Suprapubic skin (tissue), 4 donors: ENCODE results near the gene DENND1C. TPM values are rescaled to one million over a fixed set of nuclear protein-coding genes. Genes with fewer than 3 reads are reported as not detected.

Experiments
- DNase-seq, 2 donors: peaks; one replicate each; pipeline ENCODE4 v3.0.0-alpha.2; 2019; ENCODE audit warnings: low spot score in 2 of 2
- H3K27ac ChIP-seq: fragments of 200-600 bp; sonication (generic); one replicate; pipeline ENCODE4 v1.5.1; 2019
- H3K27me3 ChIP-seq: fragments of 200-600 bp; sonication (generic); one replicate; pipeline ENCODE4 v1.5.1; 2019
- H3K36me3 ChIP-seq: fragments of 200-600 bp; sonication (generic); one replicate; pipeline ENCODE4 v1.5.1; 2019
- H3K4me1 ChIP-seq: fragments of 200-600 bp; sonication (generic); one replicate; pipeline ENCODE4 v1.5.1; 2019
- H3K4me3 ChIP-seq: fragments of 200-600 bp; sonication (generic); one replicate; pipeline ENCODE4 v1.5.1; 2019; ENCODE audit warnings: mild to moderate bottlenecking
- H3K9me3 ChIP-seq: fragments of 200-600 bp; sonication (generic); one replicate; pipeline ENCODE4 v1.5.1; 2019
- CTCF ChIP-seq, 2 donors: fragments of 200-600 bp in 1 of 2; fragments of 450-650 bp in 1 of 2; sonication (generic) in 1 of 2; IDR thresholded peaks; one replicate each; pipeline ENCODE4 v1.5.1; 2016 to 2019; ENCODE audit warnings: antibody characterized with exemption in 2 of 2, mild to moderate bottlenecking in 1 of 2, moderate library complexity in 1 of 2
- EP300 ChIP-seq: sonication (generic); formaldehyde crosslinking; IDR thresholded peaks from one replicate; pipeline ENCODE4 v1.6.1; 2017; ENCODE audit warnings: antibody characterized with exemption
- POLR2A ChIP-seq, 2 donors: fragments of 450-650 bp; IDR thresholded peaks; one replicate each; pipeline ENCODE4 v1.6.1; 2017; ENCODE audit warnings: antibody characterized with exemption in 2 of 2, mild to moderate bottlenecking in 2 of 2, moderate library complexity in 2 of 2
- POLR2AphosphoS5 ChIP-seq, 3 donors: sonication (generic); formaldehyde crosslinking; IDR thresholded peaks; one replicate each; pipeline ENCODE4 v1.6.1; 2017; ENCODE audit warnings: antibody characterized with exemption in 3 of 3
- WGBS: methylation state at CpG from one replicate; pipeline ENCODE4 v1.1.5; 2018; 5-methylcytosine and 5-hydroxymethylcytosine counted together
- total RNA-seq, 4 donors: library from RNA; depleted of rRNA; stranded (reverse); fragments of >200 nt; gene quantifications; one replicate each; pipeline ENCODE4 v1.1.0, GENCODE V29; 2016

Gene DENND1C
- total RNA-seq, 4 donors from 2014 or later, result 0.23 to 3.7 (median 1.5) TPM

GRCh38 chr19:6518145-6518911 is 36.7 kb upstream of the DENND1C start:
- no peaks in the 10 kb centered on the region for H3K27me3 ChIP-seq
- no peak overlapping the region for H3K4me3 ChIP-seq
- no peak for DNase-seq
- TF ChIP-seq EP300 (no peak), POLR2A (IDR thresholded peaks at IDR 0.05) (no peak), POLR2AphosphoS5 (IDR thresholded peaks at IDR 0.05) (no peak), CTCF (IDR thresholded peaks at IDR 0.05) (no peak)
- 41% methylated on average over 14 of the region's 14 CpGs for WGBS
- no peaks in the 10 kb centered on the region for H3K9me3 ChIP-seq
- no peaks in the 10 kb centered on the region for H3K36me3 ChIP-seq
- H3K27ac ChIP-seq, result no peak overlapping the region
- H3K4me1 ChIP-seq, result peaks cover 23% of the 10 kb centered on the region

- H3K36me3 ChIP-seq, result no peaks in the 10 kb centered on the region
- no peaks in the 10 kb centered on the region for H3K9me3 ChIP-seq
- H3K27ac ChIP-seq, result peak overlapping the region; percentile 45
- H3K4me3 ChIP-seq, result peak overlapping the region; percentile 63
- H3K27me3 ChIP-seq, result no peaks in the 10 kb centered on the region
- peak; percentile 93 to 94 for DNase-seq
- H3K4me1 ChIP-seq, result peaks cover 23% of the 10 kb centered on the region
- TF ChIP-seq CTCF (IDR thresholded peaks at IDR 0.05) (peak; percentile 94 to 96), POLR2AphosphoS5 (IDR thresholded peaks at IDR 0.05) (no peak)
- under 1% methylated on average over 38 of the region's 38 CpGs for WGBS
Observed at GRCh38 chr19:6516659-6517291, 35.2 kb upstream of the DENND1C start.

DNA sequence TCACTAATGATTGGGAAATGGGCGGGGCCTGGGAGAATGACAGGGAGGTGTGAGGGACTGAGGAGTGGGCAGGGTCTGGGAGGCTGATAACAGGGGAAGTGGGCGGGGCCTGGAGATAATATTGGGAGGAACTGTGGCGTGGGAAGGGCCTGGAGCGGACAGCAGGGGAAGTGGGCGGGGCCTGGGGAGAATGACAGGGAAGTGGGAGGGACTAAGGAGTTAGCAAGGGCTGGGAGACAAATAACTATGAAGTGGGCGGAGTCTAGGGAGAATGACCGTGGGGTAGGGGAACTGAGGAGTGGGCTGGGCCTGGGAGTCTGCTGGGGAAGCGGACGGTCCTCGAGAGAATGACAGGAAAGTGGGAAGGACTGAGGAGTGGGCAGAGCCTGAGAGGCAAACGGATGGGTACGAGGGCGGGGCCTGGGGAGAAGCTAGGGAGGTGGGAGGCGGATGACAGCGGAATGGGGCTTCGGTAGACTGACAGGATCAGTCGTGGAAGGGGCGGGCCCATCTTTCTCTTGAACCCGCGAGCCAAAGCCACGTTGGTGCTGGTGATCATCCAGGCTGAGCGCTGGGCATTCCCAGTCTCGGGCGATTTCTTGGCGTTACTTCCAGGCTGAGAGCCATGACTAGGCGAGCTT is 34.6 kb upstream of the DENND1C start:
- no peaks in the 10 kb centered on the region for H3K9me3 ChIP-seq
- TF ChIP-seq POLR2AphosphoS5 (IDR thresholded peaks at IDR 0.05) (no peak), EP300 (no peak), POLR2A (IDR thresholded peaks at IDR 0.05) (no peak), CTCF (IDR thresholded peaks at IDR 0.05) (no peak)
- peak; percentile 96 for DNase-seq
- WGBS, result under 1% methylated on average over 25 of the region's 26 CpGs
- H3K27ac ChIP-seq, result peak overlapping the region; percentile 45
- H3K4me3 ChIP-seq, result peak overlapping the region; percentile 63
- no peaks in the 10 kb centered on the region for H3K27me3 ChIP-seq
- peaks cover 23% of the 10 kb centered on the region for H3K4me1 ChIP-seq
- no peaks in the 10 kb centered on the region for H3K36me3 ChIP-seq

DNA sequence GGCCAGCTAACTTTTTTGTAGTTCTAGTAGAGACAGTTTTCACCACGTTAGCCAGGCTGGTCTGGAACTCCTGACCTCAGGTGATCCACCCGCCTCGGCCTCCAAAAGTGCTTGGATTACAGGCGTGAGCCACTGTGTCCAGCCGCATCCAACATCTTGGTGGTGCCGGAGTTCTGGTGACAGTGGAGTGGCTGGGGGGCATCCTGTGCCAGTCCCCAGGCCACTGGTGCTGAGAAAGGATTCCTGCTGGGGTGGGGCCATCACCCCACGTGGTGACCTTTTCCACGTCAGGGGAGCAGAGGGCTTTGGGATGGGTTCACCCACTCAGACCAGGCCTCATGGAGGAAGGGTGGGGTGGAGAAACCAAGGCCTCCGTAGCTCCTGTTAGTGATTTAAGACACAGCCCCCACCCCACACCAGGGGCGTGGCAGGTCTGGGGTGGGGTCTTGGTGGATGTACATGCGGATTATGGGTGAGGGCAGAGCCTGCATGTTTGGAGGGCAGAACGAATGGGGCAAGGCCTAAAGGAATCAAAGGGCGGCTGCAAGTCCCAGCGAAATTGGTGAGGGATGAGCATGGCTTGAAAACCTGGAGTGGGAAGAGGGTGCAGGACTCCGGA is 33.4 kb upstream of the DENND1C start:
- TF ChIP-seq POLR2AphosphoS5 (IDR thresholded peaks at IDR 0.05), result no peak
- no peak for TF ChIP-seq POLR2A (IDR thresholded peaks at IDR 0.05)
- TF ChIP-seq EP300, result no peak
- no peak for TF ChIP-seq CTCF (IDR thresholded peaks at IDR 0.05)
- Histone ChIP-seq H3K27ac (no peak overlapping the region), H3K36me3 (no peaks in the 10 kb centered on the region), H3K4me1 (peaks cover 23% of the 10 kb centered on the region), H3K9me3 (no peaks in the 10 kb centered on the region), H3K4me3 (no peak overlapping the region), H3K27me3 (no peaks in the 10 kb centered on the region)
- no peak for DNase-seq
- WGBS, result 77% methylated on average over 14 of the region's 15 CpGs

DNA sequence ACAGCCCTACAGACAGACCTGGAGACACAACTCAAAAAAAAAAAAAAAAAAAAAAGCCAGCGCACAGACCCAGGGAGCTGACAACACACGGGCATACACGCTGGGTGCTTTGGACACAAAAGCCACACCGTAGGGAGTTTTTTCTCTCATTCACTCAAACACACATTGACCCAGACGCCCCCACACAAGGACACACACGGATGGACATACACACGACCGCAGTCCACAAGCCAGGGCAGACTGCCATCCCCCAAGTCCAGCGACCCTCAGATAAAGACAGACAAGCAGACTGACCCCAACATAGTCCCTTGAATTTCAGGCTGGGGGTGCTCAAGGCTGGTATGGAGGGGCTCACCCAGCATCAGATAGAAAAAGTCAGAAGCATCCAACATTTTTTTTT is 32.5 kb upstream of the DENND1C start:
- H3K9me3 ChIP-seq, result no peaks in the 10 kb centered on the region
- 76% methylated on average over 9 of the region's 9 CpGs for WGBS
- H3K4me1 ChIP-seq, result peaks cover 27% of the 10 kb centered on the region

More for the DNA sequence above, 32.5 kb upstream of the DENND1C start:
- Histone ChIP-seq H3K36me3 (no peaks in the 10 kb centered on the region), H3K4me3 (no peak overlapping the region), H3K27ac (no peak overlapping the region), H3K27me3 (no peaks in the 10 kb centered on the region)
- no peak for TF ChIP-seq CTCF (IDR thresholded peaks at IDR 0.05)
- TF ChIP-seq POLR2A (IDR thresholded peaks at IDR 0.05), result no peak
- TF ChIP-seq EP300, result no peak
- no peak for TF ChIP-seq POLR2AphosphoS5 (IDR thresholded peaks at IDR 0.05)
- no peak for DNase-seq
